NT2/D1 (cell line): Measurements from ENCODE around the gene ARHGEF2.

Source experiments
- DNase-seq: peaks from one replicate; pipeline ENCODE4 v3.0.0-alpha.2; 2011; ENCODE audit warnings: low read depth, low spot score
- H3K27me3 ChIP-seq: 2 replicates; pipeline ENCODE4 v1.6.0; 2011; ENCODE audit warnings: mild to moderate bottlenecking; ENCODE audit not compliant: insufficient read length, insufficient read depth
- H3K36me3 ChIP-seq: 2 replicates; pipeline ENCODE4 v1.6.1; 2011; ENCODE audit warnings: mild to moderate bottlenecking, low read length, mixed read lengths; ENCODE audit not compliant: insufficient read depth, insufficient read length
- H3K4me1 ChIP-seq: 2 replicates; pipeline ENCODE4 v1.5.1; 2011; ENCODE audit not compliant: insufficient read depth, insufficient read length
- H3K4me3 ChIP-seq: 2 replicates; pipeline ENCODE4 v1.5.1; 2011; ENCODE audit warnings: low read depth; ENCODE audit not compliant: insufficient read length
- H3K9ac ChIP-seq: 2 replicates; pipeline ENCODE4 v1.6.0; 2011; ENCODE audit warnings: low read depth; ENCODE audit not compliant: insufficient read length
- H3K9me3 ChIP-seq: 2 replicates; pipeline ENCODE4 v1.5.1; 2011; ENCODE audit warnings: mild to moderate bottlenecking, low read length; ENCODE audit not compliant: insufficient read depth
- SUZ12 ChIP-seq: IDR thresholded peaks from 2 replicates; pipeline ENCODE4 v1.6.1; 2011; ENCODE audit not compliant: insufficient read length, insufficient read depth; ENCODE audit errors: extremely low read depth
- YY1 ChIP-seq: IDR thresholded peaks from 2 replicates; pipeline ENCODE4 v1.6.1; 2011; ENCODE audit not compliant: insufficient read length, insufficient read depth
- ZNF274 ChIP-seq: IDR thresholded peaks from 2 replicates; pipeline ENCODE4 v1.6.1; 2011; ENCODE audit warnings: mild to moderate bottlenecking, low read depth, low read length

ARHGEF2 gene

DNA sequence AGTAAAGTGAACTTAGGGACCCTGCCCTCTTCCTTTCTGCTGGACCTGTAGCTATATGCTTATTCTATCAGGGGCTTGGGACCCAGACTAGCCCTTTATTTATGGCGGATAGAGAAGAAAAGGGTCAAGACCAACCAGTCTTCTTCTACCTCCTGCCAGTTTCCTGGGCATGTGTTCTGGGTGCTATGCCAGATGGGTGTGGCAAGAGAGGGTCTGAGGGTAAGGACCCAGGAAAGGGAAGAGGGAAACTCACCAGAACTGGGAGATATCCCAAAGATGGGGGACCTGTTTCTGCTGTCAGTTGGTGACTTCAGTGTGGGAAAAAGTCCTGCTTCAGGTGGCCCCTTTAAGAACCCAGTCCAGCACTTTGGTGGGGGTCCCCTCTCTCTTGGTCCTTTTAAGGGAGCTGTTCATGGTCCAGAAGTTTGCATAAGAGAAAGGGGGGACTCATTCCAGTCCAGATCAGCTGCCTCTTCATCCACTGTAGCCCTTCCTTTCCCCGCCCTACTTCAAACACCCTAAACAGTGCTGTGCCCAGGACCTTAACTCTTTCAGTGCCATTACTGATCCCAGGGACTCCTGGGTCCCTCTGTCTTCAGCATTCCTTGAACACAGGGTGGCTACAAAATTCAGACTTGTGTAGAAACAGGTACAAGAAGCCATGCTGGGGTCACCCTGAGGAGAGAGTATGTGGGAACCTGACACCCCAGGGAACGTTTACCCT lies 24.0 kb upstream of the ARHGEF2 start:
- DNase-seq = no peak
- Histone ChIP-seq H3K4me1 (peaks cover 11% of the 10 kb centered on the region), H3K27me3 (no peaks in the 10 kb centered on the region), H3K36me3 (no peaks in the 10 kb centered on the region), H3K9ac (no peak overlapping the region), H3K4me3 (no peak overlapping the region), H3K9me3 (no peaks in the 10 kb centered on the region)
- TF ChIP-seq SUZ12 = no peak
- TF ChIP-seq YY1 = no peak

- DNase-seq = no peak
- peaks cover 11% of the 10 kb centered on the region for H3K4me1 ChIP-seq
- no peaks in the 10 kb centered on the region for H3K9me3 ChIP-seq
- no peaks in the 10 kb centered on the region for H3K36me3 ChIP-seq
- no peak overlapping the region for H3K4me3 ChIP-seq
- TF ChIP-seq ZNF274 = no peak
- no peak for TF ChIP-seq YY1
- no peak for TF ChIP-seq SUZ12
- no peaks in the 10 kb centered on the region for H3K27me3 ChIP-seq
- H3K9ac ChIP-seq = no peak overlapping the region
Measured at GRCh38 chr1:156001662-156002171, 23.4 kb upstream of the ARHGEF2 start.

DNA sequence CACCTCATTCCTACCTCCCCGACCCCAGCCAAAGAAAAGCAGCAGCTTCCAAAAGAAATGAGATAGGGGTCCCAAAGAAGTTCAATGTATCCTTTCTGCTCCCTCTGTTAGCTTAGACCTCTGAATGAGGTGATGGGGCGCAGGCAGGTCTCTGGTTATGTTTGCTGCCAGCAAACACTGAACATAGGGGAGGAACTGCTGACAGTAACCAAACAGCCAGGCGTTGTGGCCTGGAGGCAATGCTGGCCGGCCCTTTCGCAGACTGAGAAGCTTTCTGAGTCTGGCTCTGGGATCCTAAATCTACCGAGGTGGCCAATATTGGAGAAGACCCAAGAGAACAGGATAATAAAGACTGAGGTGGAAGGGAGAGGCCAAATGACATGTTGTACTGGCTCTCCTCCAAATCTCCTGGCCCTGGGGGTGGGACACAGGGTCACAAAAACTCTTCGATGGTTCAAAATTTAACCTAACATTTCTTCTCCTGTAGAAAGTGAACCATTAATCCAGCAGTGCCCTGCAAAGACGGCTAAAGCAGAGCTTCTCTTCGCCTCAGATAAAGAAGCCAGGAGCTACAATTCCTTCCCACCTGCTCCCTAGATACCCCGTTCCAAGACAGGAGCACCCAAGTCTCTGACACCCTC lies 22.8 kb upstream of the ARHGEF2 start:
- peaks cover 11% of the 10 kb centered on the region for H3K4me1 ChIP-seq
- DNase-seq = no peak
- H3K36me3 ChIP-seq = no peaks in the 10 kb centered on the region
- H3K4me3 ChIP-seq = no peak overlapping the region
- H3K9ac ChIP-seq = no peak overlapping the region
- no peaks in the 10 kb centered on the region for H3K9me3 ChIP-seq
- TF ChIP-seq SUZ12 (no peak), ZNF274 (no peak), YY1 (no peak)
- no peaks in the 10 kb centered on the region for H3K27me3 ChIP-seq

- Histone ChIP-seq H3K4me1 (peaks cover 11% of the 10 kb centered on the region), H3K9me3 (no peaks in the 10 kb centered on the region), H3K9ac (no peak overlapping the region), H3K4me3 (no peak overlapping the region), H3K27me3 (no peaks in the 10 kb centered on the region), H3K36me3 (no peaks in the 10 kb centered on the region)
- DNase-seq = no peak
- TF ChIP-seq YY1 (no peak), SUZ12 (no peak), ZNF274 (no peak)
Measured at GRCh38 chr1:155999964-156000363, 21.6 kb upstream of the ARHGEF2 start.

- no peak for TF ChIP-seq SUZ12
- TF ChIP-seq ZNF274 = no peak
- TF ChIP-seq YY1 = no peak
- H3K4me1 ChIP-seq = peaks cover 2% of the 10 kb centered on the region
- H3K9me3 ChIP-seq = no peaks in the 10 kb centered on the region
- no peaks in the 10 kb centered on the region for H3K27me3 ChIP-seq
- H3K9ac ChIP-seq = no peak overlapping the region
- H3K36me3 ChIP-seq = no peaks in the 10 kb centered on the region
- H3K4me3 ChIP-seq = no peak overlapping the region
- DNase-seq = no peak
Measured at GRCh38 chr1:155996166-155996565, 17.8 kb upstream of the ARHGEF2 start.

GRCh38 chr1:155993595-155993994 lies 15.2 kb upstream of the ARHGEF2 start:
- no peak overlapping the region for H3K9ac ChIP-seq
- H3K27me3 ChIP-seq = no peaks in the 10 kb centered on the region
- no peaks in the 10 kb centered on the region for H3K36me3 ChIP-seq

GRCh38 chr1:155990005-155990739 lies 11.8 kb upstream of the ARHGEF2 start:
- no peaks in the 10 kb centered on the region for H3K27me3 ChIP-seq
- no peak for DNase-seq
- H3K4me1 ChIP-seq = peaks cover 9% of the 10 kb centered on the region
- no peaks in the 10 kb centered on the region for H3K9me3 ChIP-seq
- H3K4me3 ChIP-seq = no peak overlapping the region
- no peak for TF ChIP-seq SUZ12
- TF ChIP-seq ZNF274 = no peak
- no peaks in the 10 kb centered on the region for H3K36me3 ChIP-seq
- no peak overlapping the region for H3K9ac ChIP-seq

More at GRCh38 chr1:155993595-155993994, 15.2 kb upstream of the ARHGEF2 start:
- peaks cover 7% of the 10 kb centered on the region for H3K4me1 ChIP-seq
- TF ChIP-seq ZNF274 (no peak), SUZ12 (no peak), YY1 (no peak)
- DNase-seq = no peak
- H3K9me3 ChIP-seq = no peaks in the 10 kb centered on the region
- no peak overlapping the region for H3K4me3 ChIP-seq
